ENCODE results near the gene AFF2.

Gene AFF2

GRCh38 chrX:148956352-148956751 lies 455.9 kb downstream of the AFF2 start:
- FAIRE-seq (no peak), DNase-seq (ENCODE audit: extremely low spot score, insufficient read length, low read depth) (no peak)

GRCh38 chrX:148958901-148959300 lies 458.5 kb downstream of the AFF2 start:
- DNase-seq (ENCODE audit: extremely low spot score, insufficient read length, low read depth) (no peak), FAIRE-seq (no peak)

GRCh38 chrX:148960060-148960459 lies 459.6 kb downstream of the AFF2 start:
- DNase-seq (ENCODE audit: extremely low spot score, insufficient read length, low read depth) (no peak), FAIRE-seq (no peak)

GRCh38 chrX:148961985-148962384 lies 461.6 kb downstream of the AFF2 start:
- no peak for FAIRE-seq
- no peak for DNase-seq (ENCODE audit: extremely low spot score, insufficient read length, low read depth)

GRCh38 chrX:148976571-148977400 lies 476.4 kb downstream of the AFF2 start:
- FAIRE-seq (no peak), DNase-seq (ENCODE audit: extremely low spot score, insufficient read length, low read depth) (no peak)

- no peak for FAIRE-seq
- DNase-seq (ENCODE audit: extremely low spot score, insufficient read length, low read depth): no peak
Observed at GRCh38 chrX:148979786-148980185, 479.4 kb downstream of the AFF2 start.

- DNase-seq (ENCODE audit: extremely low spot score, insufficient read length, low read depth): no peak
- no peak for FAIRE-seq
Observed at GRCh38 chrX:148984238-148984637, 483.8 kb downstream of the AFF2 start.

GRCh38 chrX:148991502-148991901 lies 491.1 kb downstream of the AFF2 start:
- no peak for FAIRE-seq
- no peak for DNase-seq (ENCODE audit: extremely low spot score, insufficient read length, low read depth)

- FAIRE-seq: no peak
- DNase-seq (ENCODE audit: extremely low spot score, insufficient read length, low read depth): no peak
Observed at GRCh38 chrX:148995661-148996060, 495.2 kb downstream of the AFF2 start.

- no peak for FAIRE-seq
- no peak for DNase-seq (ENCODE audit: extremely low spot score, insufficient read length, low read depth)
Observed at GRCh38 chrX:149002320-149002719, 501.9 kb downstream of the AFF2 start.

GRCh38 chrX:149003863-149004660 lies 503.6 kb downstream of the AFF2 start:
- FAIRE-seq (peak; percentile 5), DNase-seq (ENCODE audit: extremely low spot score, insufficient read length, low read depth) (no peak)

GRCh38 chrX:149004936-149005335 lies 504.5 kb downstream of the AFF2 start:
- FAIRE-seq (peak; percentile 9), DNase-seq (ENCODE audit: extremely low spot score, insufficient read length, low read depth) (no peak)

- no peak for DNase-seq (ENCODE audit: extremely low spot score, insufficient read length, low read depth)
- FAIRE-seq: no peak
Observed at GRCh38 chrX:149006235-149006634, 505.8 kb downstream of the AFF2 start.

GRCh38 chrX:149007423-149007822 lies 507.0 kb downstream of the AFF2 start:
- no peak for FAIRE-seq

GRCh38 chrX:149010013-149010852 lies 509.8 kb downstream of the AFF2 start:
- DNase-seq (ENCODE audit: extremely low spot score, insufficient read length, low read depth) (no peak), FAIRE-seq (no peak)

More at GRCh38 chrX:149007423-149007822, 507.0 kb downstream of the AFF2 start:
- no peak for DNase-seq (ENCODE audit: extremely low spot score, insufficient read length, low read depth)

GRCh38 chrX:149010853-149011224 lies 510.4 kb downstream of the AFF2 start:
- DNase-seq (ENCODE audit: extremely low spot score, insufficient read length, low read depth) (no peak), FAIRE-seq (no peak)

GRCh38 chrX:149013081-149013480 lies 512.7 kb downstream of the AFF2 start:
- no peak for DNase-seq (ENCODE audit: extremely low spot score, insufficient read length, low read depth)
- FAIRE-seq: no peak

- no peak for FAIRE-seq
- DNase-seq (ENCODE audit: extremely low spot score, insufficient read length, low read depth): no peak
Observed at GRCh38 chrX:149021159-149021558, 520.7 kb downstream of the AFF2 start.

- no peak for DNase-seq (ENCODE audit: extremely low spot score, insufficient read length, low read depth)
- FAIRE-seq: no peak
Observed at GRCh38 chrX:149022485-149022884, 522.1 kb downstream of the AFF2 start.

GRCh38 chrX:149032449-149032848 lies 532.0 kb downstream of the AFF2 start:
- FAIRE-seq (no peak), DNase-seq (ENCODE audit: extremely low spot score, insufficient read length, low read depth) (no peak)
